Measurements from ENCODE around the gene HSD17B14.
"Not testable (repeated sequence)": the region's sequence is repeated elsewhere in the genome, so short reads cannot be mapped to it uniquely, and the experiment has no call there.

HSD17B14 gene

GRCh38 chr19:48797103-48797502 is 39.2 kb downstream of the HSD17B14 start:
- no peak for DNase-seq (ENCODE audit: low read depth in 3 of 3)

DNA sequence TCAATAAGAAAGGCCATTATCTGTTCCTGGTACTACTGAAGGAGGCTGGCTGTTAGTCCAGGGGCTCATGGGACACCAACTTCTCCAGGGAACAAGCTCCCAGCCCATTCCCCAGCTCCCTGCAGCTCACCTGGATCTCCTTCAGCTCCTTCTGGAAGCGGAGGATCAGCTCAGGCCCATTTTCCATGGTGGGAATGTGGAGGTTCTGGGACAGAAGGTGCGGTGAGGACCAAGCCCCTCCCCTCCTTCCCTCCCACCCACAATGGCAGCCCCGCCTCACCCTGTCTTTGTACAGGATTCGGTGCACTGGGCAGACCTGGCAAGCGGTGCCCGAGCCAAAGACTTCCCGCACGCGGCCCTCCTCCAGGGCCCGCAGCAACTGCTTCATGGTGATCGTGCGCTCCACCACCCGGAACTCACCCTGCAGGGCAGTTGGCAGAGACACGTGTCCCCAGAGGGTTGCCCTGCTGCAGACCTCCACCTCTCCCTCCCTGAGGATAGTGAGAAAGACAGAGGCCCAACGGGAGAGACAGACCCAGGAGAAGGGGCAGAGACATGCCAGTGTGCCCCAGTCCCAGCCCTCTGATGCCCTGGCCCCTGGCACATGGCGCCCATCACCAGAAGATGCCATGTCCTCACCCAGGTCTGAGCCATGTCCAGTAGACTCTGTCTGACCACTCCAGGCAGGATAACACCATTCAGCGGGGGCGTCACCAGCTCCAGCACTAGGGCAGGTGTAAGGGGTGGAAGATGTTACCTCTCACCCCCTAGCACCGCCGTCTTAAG is 39.8 kb downstream of the HSD17B14 start:
- DNase-seq (ENCODE audit: low read depth in 3 of 3) = no peak

GRCh38 chr19:48795685-48796070 is 40.6 kb downstream of the HSD17B14 start:
- no peak for DNase-seq (ENCODE audit: low read depth in 3 of 3)

- peak; percentile 69 to 71 (median 69) for DNase-seq (ENCODE audit: low read depth in 3 of 3)
These were observed 41.1 kb downstream of the HSD17B14 start for GRCh38 chr19:48795055-48795684.

DNA sequence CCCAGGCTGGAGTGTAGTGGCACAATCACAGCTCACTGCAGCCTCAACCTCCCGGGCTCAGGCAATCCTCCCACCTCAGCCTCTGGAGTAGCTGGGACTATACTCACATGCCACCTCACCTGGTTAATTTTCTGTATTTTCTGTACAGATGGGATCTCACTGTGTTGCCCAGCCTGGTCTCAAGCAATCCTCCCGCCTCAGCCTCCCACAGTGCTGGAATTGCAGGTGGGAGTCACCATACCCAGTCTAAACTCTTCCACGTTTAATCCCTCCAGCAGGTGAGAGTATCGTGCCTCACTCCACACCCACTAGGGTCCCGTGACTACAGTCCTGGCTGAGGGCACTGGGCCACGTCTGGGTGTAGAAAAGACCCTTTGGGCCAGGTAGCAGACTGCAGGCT is 42.0 kb downstream of the HSD17B14 start:
- no peak for DNase-seq (ENCODE audit: low read depth in 3 of 3)

DNA sequence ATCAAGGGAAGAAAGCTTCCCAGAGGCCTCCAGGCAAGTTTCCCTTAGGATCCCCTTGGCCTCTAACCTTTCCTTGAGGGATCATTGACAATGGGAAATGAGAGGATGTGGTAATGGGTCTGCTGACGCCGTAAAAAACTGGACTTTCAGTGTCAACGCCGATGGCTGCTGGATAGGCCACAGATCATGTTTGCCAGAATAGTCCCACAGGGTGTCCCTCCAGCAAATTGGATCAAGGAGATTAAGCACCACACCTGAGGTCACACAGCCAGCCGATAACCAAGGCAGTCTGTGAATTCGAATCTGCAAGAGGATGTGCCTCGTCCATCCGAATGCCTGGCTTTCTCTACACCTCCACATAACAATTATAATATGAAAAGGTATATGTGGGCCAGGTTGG is 43.0 kb downstream of the HSD17B14 start:
- no peak for DNase-seq (ENCODE audit: low read depth in 3 of 3)

DNA sequence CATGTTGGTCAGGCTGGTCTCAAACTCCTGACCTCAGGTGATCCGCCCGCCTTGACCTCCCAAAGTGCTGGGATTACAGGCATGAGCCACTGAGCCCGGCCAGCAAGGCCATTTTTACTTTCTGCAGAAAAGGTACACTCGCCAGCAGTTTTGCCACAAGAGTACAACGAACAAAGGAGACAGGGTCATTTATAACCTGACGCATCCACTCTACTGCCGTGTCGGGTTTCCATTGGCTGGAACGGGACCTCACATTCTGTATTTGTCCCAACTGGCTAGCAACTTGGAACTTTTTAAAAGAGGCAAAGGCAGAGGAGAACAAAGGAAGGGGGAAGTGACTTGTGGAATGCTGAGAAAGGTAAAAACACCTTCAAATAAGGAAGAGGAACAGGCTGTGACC is 49.0 kb downstream of the HSD17B14 start:
- DNase-seq (ENCODE audit: low read depth in 3 of 3) = not testable (repeated sequence)

- not testable (repeated sequence) for DNase-seq (ENCODE audit: low read depth in 3 of 3)
These were observed 49.9 kb downstream of the HSD17B14 start for GRCh38 chr19:48786422-48786821.

GRCh38 chr19:48784527-48784926 is 51.8 kb downstream of the HSD17B14 start:
- DNase-seq (ENCODE audit: low read depth in 3 of 3) = no peak

DNA sequence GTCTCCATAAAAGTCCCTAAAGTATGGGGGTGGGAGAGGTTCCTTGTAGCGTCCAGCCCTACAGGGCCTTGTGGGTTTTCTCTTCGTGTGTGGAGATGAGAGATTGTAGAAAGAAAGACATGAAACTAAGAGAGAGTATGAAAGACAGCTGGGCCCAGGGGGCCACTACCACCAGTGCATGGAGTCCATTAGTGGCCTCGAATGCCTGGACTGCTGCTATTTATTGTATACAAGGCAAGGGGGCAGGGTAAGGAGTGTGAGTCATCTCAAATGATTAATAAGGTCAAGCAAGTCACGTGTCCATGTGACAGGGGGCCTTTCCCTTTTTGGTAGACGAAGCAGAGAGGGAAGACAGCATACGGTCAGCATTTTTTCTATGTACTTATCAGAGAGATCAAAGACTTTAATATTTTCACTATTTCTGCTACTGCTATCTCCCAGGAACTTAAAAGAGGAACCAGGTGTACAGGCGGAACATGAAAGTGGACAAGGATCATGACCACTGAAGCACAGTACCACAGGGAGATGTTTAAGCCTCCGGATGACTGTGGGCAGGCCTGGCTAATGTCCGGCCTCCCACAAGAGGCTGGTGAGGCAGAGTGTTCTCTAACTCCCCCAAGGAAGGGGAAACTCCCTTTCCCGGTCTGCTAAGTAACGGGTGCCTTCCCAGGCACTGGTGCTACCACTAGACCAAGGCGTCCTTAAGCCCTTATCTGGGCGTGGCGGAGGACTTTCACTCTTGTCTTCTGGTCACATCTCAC is 55.5 kb downstream of the HSD17B14 start:
- DNase-seq (ENCODE audit: low read depth in 3 of 3) = no peak

DNA sequence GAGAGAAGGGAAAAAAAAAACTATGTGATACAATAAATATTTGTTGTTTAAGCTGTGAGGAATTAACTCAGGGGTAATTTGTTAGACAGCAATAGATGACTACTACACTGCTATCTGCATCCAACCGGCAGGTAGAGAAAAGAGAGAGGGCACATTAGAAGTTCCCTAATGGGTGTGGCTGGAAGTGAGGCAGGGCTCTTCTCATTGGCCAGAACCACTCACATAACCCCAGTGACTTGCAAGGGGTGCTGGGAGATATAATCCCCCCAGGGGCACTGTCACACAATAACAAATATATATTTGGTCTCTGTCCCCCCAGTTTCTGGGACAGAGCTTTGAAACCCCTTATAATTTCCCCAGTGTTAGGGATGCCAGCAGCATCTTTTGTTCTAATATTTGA is 56.7 kb downstream of the HSD17B14 start:
- no peak for DNase-seq (ENCODE audit: low read depth in 3 of 3)

DNA sequence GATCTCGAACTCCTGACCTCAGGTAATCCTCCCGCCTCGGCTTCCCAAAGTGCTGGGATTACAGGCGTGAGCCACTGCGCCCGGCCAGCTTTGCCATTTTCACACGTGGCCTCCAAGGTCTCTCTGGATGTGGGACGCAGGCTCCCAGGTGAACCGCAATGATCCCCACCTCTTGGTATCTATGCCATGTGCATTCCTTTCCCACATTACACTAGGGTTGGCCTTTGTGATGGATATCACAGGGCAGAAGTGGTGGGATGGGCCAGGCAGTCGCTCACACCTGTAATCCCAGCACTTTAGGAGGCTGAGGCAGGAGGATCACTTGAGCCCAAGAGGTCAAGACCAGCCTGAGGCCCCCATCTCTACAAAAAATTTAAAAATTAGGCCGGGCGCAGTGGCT is 58.6 kb downstream of the HSD17B14 start:
- DNase-seq (ENCODE audit: low read depth in 3 of 3) = no peak

- no peak for DNase-seq (ENCODE audit: low read depth in 3 of 3)
These were observed 59.2 kb downstream of the HSD17B14 start for GRCh38 chr19:48777139-48777538.

DNA sequence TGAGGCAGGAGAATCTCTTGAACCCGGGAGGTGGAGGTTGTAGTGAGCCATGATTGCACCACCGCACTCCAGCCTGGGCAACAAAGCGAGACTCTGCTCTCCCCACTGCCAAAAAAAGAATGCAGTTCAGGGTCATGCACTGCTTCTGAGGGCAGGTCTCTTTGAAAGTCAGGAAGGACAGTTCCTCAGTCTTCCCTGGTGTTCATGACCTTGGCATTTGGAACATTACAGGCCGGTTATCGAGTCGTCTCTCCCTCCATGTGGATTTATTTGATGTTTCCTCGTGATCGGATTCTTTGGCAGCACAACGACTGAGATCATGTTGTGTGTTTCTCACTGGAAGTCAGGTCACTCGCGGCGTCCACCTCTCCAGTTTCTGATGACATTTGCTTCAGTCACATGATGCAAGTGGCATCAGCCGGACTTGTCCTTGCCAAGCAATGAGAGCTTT is 63.8 kb downstream of the HSD17B14 start:
- DNase-seq (ENCODE audit: low read depth in 3 of 3) = no peak

- no peak for DNase-seq (ENCODE audit: low read depth in 3 of 3)
These were observed 65.4 kb downstream of the HSD17B14 start for GRCh38 chr19:48770734-48771472.

DNA sequence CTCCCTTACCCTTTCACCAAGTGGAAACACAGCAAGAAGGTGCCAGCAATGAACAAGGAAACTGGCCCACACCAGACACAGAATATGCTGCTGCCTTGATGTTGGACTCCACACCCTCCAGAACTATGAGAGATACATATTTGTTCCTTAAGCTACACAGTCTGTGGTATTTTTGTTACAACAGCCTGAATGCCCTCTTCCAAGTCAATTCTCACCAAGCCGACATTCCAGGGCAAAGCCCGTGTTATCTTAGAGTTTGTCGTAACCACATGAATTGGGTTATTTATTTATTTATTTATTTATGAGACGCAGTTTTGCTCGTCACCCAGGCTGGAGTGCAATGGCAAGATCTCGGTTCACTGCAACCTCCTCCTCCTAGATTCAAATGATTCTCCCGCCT is 66.0 kb downstream of the HSD17B14 start:
- DNase-seq (ENCODE audit: low read depth in 3 of 3) = no peak

- DNase-seq (ENCODE audit: low read depth in 3 of 3) = no peak
These were observed 67.1 kb downstream of the HSD17B14 start for GRCh38 chr19:48768994-48769713.

- not testable (repeated sequence) for DNase-seq (ENCODE audit: low read depth in 3 of 3)
These were observed 68.0 kb downstream of the HSD17B14 start for GRCh38 chr19:48768171-48768753.

GRCh38 chr19:48765816-48766215 is 70.5 kb downstream of the HSD17B14 start:
- DNase-seq (ENCODE audit: low read depth in 3 of 3) = not testable (repeated sequence)

All from stimulated activated CD4-positive, alpha-beta T cell treated with anti-CD3 and anti-CD28 coated beads, TNF-alpha, amount 100 ng/mL, for 4 hours (primary cell).